ENCODE results near the gene KYNU. TPM values are rescaled to one million over a fixed set of nuclear protein-coding genes. Genes with fewer than 3 reads are reported as not detected.

The KYNU gene
- total and polyA plus RNA-seq, 10 of the 15 experiments (the other 5 are each of a cell fraction or from before 2014, with no cell fraction given), result 31.3 to 101 (median 38.3) TPM

GRCh38 chr2:142914507-142915313 is 37.2 kb downstream of the KYNU start (continued):
- TF ChIP-seq SREBF1 (IDR thresholded peaks at IDR 0.05; ENCODE audit: low read length), result no peak
- no peak for TF ChIP-seq TCF3 (IDR thresholded peaks at IDR 0.05; ENCODE audit: borderline replicate concordance, insufficient read depth, low read depth, low read length)
- TF ChIP-seq, protein P1, sequence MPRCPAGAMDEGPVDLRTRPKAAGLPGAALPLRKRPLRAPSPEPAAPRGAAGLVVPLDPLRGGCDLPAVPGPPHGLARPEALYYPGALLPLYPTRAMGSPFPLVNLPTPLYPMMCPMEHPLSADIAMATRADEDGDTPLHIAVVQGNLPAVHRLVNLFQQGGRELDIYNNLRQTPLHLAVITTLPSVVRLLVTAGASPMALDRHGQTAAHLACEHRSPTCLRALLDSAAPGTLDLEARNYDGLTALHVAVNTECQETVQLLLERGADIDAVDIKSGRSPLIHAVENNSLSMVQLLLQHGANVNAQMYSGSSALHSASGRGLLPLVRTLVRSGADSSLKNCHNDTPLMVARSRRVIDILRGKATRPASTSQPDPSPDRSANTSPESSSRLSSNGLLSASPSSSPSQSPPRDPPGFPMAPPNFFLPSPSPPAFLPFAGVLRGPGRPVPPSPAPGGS (IDR thresholded peaks at IDR 0.05; ENCODE audit: borderline replicate concordance, insufficient read depth, low read depth, low read length, poor library complexity, severe bottlenecking), result no peak
- no peak for TF ChIP-seq BMI1 (IDR thresholded peaks at IDR 0.05; ENCODE audit: borderline replicate concordance)
- no peak for TF ChIP-seq SMAD1 (IDR thresholded peaks at IDR 0.05; ENCODE audit: low read depth, partially characterized antibody)

- in situ Hi-C loops (cut with MboI) (no loop called here), intact Hi-C loops (cut with micrococcal nuclease; ENCODE audit: unreplicated experiment) (loop anchor here (2.0 kb wide), 1 partner anchor 37 kb away; no protein-coding TSS in a partner anchor)
- WGBS (ENCODE audit: insufficient coverage, insufficient replicate concordance, low lambda C conversion rate, missing lambda C conversion rate), result 100% methylated on average over 1 of the region's 1 CpG
- CTCF ChIA-PET, result interaction anchor here (1.0 to 2.6 kb wide), 16 partner anchors 9 to 74 kb away, joined by 3 to 28 read pairs (median 6); partner anchors contain the start of gene KYNU
- DNase-seq (ENCODE audit: low read depth, low spot score) (no peak), ATAC-seq (peak; percentile 18), FAIRE-seq (peak; percentile 38)
- Histone ChIP-seq H2AFZ (ENCODE audit: control insufficient read depth, low read depth, low read length) (peak overlapping the region; percentile 76; the same call in 1 of the 2 replicates), H3K27me3 (replicated peaks in 1 of 2; ENCODE audit: control insufficient read depth in 2 of 2, insufficient read depth in 2 of 2, low read length in 1 of 2) (no peaks in the 10 kb centered on the region), H3K4me3 (peak overlapping the region; percentile 37; the same call in 1 of the 2 replicates), H4K20me1 (ENCODE audit: control insufficient read depth, insufficient read depth) (no peaks in the 10 kb centered on the region), H3K9ac (ENCODE audit: control insufficient read depth, insufficient read depth, low read length) (peak overlapping the region; percentile 57), H3K79me2 (ENCODE audit: control insufficient read depth, insufficient read depth, low read length) (peaks cover 8% of the 10 kb centered on the region), H3K9me3 (replicated peaks; ENCODE audit: control insufficient read depth, insufficient read depth, low read length) (peaks cover 13% of the 10 kb centered on the region), H3K36me3 (ENCODE audit: control insufficient read depth in 2 of 2, insufficient read depth in 2 of 2, low read length in 1 of 2) (no peaks in the 10 kb centered on the region), H3K4me1 (ENCODE audit: control insufficient read depth, insufficient read depth, low read length) (peaks cover 13% of the 10 kb centered on the region; the same call in 1 of the 2 replicates), H3K27ac (ENCODE audit: control insufficient read depth, insufficient read depth) (peak overlapping the region; percentile 85), H3K4me2 (ENCODE audit: control insufficient read depth, insufficient read depth) (peak overlapping the region; percentile 67)
- RAD21 ChIA-PET (ENCODE audit: unreplicated experiment), result interaction anchor here (0.9 to 2.9 kb wide), 14 partner anchors 12 to 68 kb away, joined by 3 to 38 read pairs (median 8); partner anchors contain the start of gene KYNU
- no TSS peak for BruUV-seq (replicated peaks)
- POLR2A ChIA-PET, result interaction anchor here (0.5 to 2.4 kb wide), 14 partner anchors 12 to 51 kb away, joined by 3 to 18 read pairs (median 6); partner anchors contain the start of gene KYNU
- SMC1A ChIA-PET (ENCODE audit: uncharacterized antibody, unreplicated experiment), result interaction anchor here (0.6 to 4.4 kb wide), 29 partner anchors 9 to 233 kb away, joined by 3 to 71 read pairs (median 6); partner anchors contain the start of gene KYNU
- TF ChIP-seq ZNF217 (IDR thresholded peaks at IDR 0.05) (no peak), CBX5 (IDR thresholded peaks at IDR 0.05; ENCODE audit: low read depth) (no peak), FOS (IDR thresholded peaks at IDR 0.05; ENCODE audit: borderline replicate concordance, extremely low read depth, insufficient read length) (no peak), BRCA1 (IDR thresholded peaks at IDR 0.05; ENCODE audit: low read depth, low read length) (no peak), NFYA (IDR thresholded peaks at IDR 0.05; ENCODE audit: borderline replicate concordance, low read depth, low read length) (no peak), SREBF1 (IDR thresholded peaks at IDR 0.05; ENCODE audit: low read length) (no peak), FOXM1 (IDR thresholded peaks at IDR 0.05; ENCODE audit: low read depth, low read length) (no peak), SMAD1 (IDR thresholded peaks at IDR 0.05; ENCODE audit: low read depth, partially characterized antibody) (no peak), ZNF274 (IDR thresholded peaks at IDR 0.05; ENCODE audit: insufficient read depth, insufficient read length) (no peak), NBN (IDR thresholded peaks at IDR 0.05) (no peak), HDAC6 (IDR thresholded peaks at IDR 0.05; ENCODE audit: unreplicated experiment) (no peak)
- TF ChIP-seq, protein P2, sequence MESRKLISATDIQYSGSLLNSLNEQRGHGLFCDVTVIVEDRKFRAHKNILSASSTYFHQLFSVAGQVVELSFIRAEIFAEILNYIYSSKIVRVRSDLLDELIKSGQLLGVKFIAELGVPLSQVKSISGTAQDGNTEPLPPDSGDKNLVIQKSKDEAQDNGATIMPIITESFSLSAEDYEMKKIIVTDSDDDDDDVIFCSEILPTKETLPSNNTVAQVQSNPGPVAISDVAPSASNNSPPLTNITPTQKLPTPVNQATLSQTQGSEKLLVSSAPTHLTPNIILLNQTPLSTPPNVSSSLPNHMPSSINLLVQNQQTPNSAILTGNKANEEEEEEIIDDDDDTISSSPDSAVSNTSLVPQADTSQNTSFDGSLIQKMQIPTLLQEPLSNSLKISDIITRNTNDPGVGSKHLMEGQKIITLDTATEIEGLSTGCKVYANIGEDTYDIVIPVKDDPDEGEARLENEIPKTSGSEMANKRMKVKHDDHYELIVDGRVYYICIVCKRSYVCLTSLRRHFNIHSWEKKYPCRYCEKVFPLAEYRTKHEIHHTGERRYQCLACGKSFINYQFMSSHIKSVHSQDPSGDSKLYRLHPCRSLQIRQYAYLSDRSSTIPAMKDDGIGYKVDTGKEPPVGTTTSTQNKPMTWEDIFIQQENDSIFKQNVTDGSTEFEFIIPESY (IDR thresholded peaks at IDR 0.05), result no peak
- TF ChIP-seq, protein P3, sequence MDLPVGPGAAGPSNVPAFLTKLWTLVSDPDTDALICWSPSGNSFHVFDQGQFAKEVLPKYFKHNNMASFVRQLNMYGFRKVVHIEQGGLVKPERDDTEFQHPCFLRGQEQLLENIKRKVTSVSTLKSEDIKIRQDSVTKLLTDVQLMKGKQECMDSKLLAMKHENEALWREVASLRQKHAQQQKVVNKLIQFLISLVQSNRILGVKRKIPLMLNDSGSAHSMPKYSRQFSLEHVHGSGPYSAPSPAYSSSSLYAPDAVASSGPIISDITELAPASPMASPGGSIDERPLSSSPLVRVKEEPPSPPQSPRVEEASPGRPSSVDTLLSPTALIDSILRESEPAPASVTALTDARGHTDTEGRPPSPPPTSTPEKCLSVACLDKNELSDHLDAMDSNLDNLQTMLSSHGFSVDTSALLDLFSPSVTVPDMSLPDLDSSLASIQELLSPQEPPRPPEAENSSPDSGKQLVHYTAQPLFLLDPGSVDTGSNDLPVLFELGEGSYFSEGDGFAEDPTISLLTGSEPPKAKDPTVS (IDR thresholded peaks at IDR 0.05; ENCODE audit: low read depth, low read length), result no peak
Observed at GRCh38 chr2:142915502-142915901, 38.0 kb downstream of the KYNU start.
